HG03521 (cell line): ENCODE measurements around the gene CMTM2.
"Not testable (repeated sequence)": the region's sequence is repeated elsewhere in the genome, so short reads cannot be mapped to it uniquely, and the experiment has no call there.

Experiments used
- ATAC-seq: cut with Tn5 transposase; IDR thresholded peaks from one replicate; pipeline ENCODE4 v1.9.1; 2021; ENCODE audit warnings: mild to moderate bottlenecking, moderate library complexity; ENCODE audit not compliant: unreplicated experiment

CMTM2 gene

DNA sequence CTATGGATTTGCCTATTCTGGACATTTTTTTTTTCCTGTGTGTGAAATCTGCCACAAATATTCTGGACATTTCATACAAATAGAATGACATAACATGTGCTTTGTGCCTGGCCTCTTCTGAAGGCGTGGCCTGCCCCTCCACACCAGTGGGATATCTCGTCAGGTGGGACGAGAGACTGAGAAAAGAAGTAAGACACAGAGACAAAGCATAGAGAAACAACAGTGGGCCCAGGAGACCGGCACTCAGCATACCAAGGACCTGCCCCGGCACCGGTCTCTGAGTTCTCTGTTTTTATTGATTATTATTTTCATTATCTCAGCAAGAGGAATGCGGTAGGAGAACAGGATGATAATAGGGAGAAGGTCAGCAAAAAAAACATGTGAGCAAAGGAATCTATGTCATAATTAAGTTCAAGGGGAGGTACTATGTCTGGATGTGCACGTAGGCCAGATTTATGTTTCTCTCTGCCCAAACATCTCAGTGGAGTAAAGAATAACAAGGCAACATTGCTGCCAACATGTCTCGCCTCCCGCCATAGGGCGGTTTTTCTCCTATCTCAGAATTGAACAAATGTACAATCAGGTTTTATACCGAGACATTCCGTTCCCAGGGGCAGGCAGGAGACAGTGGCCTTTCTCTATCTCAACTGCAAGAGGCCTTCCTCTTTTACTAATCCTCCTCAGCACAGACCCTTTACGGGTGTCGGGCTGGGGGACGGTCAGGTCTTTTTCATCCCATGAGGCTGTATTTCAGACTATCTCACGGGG lies 48.5 kb downstream of the CMTM2 start:
- not testable (repeated sequence) for ATAC-seq

DNA sequence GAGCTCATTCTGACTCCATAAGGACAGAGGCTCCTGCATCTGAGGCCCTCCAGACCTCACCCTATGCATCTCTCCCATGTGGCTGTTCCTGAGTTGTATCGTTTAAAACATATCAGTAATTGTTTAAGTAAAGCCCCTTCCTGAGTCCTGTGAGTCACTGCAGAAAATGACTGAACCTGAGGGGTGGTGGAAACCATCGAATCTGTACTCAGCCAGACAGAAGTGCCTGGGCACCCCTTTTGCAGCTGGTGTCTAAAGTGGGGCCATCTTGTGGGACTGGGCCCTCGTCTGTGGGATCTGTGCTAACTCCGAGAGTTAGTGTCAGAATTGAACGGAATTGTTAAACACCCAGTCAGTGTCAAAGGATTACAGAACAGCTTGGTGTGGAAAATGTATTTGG lies 50.6 kb downstream of the CMTM2 start:
- ATAC-seq = no peak

DNA sequence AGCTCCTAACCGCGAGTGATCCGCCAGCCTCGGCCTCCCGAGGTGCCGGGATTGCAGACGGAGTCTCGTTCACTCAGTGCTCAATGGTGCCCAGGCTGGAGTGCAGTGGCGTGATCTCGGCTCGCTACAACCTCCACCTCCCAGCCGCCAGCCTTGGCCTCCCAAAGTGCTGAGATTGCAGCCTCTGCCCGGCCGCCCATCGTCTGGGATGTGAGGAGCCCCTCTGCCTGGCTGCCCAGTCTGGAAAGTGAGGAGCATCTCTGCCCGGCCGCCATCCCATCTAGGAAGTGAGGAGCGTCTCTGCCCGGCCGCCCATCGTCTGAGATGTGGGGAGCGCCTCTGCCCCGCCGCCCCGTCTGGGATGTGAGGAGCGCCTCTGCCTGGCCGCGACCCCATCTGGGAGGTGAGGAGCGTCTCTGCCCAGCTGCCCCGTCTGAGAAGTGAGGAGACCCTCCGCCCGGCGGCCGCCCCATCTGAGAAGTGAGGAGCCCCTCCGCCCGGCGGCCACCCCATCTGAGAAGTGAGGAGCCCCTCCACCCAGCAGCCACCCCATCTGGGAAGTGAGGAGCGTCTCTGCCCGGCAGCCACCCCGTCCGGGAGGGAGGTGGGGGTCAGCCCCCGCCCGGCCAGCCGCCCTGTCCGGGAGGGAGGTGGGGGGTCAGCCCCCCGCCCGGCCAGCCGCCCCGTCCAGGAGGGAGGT lies 51.4 kb downstream of the CMTM2 start:
- not testable (repeated sequence) for ATAC-seq

DNA sequence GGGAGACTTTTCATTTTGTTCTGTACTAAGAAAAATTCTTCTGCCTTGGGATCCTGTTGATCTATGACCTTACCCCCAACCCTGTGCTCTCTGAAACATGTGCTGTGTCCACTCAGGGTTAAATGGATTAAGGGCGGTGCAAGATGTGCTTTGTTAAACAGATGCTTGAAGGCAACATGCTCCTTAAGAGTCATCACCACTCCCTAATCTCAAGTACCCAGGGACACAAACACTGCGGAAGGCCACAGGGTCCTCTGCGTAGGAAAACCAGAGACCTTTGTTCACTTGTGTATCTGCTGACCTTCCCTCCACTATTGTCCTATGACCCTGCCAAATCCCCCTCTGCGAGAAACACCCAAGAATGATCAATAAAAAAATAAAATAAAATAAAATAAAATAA lies 52.3 kb downstream of the CMTM2 start:
- not testable (repeated sequence) for ATAC-seq

GRCh38 chr16:66634527-66635196 lies 55.4 kb downstream of the CMTM2 start:
- ATAC-seq = no peak

DNA sequence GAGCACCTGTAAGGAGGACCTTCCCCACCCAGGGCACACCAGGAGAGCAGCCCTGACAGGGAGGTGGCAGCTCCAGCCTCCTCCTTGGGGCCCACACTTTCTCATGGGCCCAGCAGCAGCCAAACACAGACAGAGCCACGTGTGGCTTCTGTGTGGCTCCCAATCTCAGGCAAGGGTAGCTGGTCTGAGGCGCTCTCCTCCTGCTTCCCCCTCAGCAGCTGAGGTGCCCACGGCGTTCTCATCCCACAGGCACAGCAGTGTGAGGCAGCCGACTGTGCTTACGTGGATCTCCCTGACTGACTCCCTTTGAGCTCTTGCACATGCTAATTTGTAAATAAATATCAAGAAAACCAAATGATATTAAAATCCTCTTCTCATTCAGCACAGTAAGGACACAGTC lies 56.1 kb downstream of the CMTM2 start:
- no peak for ATAC-seq

DNA sequence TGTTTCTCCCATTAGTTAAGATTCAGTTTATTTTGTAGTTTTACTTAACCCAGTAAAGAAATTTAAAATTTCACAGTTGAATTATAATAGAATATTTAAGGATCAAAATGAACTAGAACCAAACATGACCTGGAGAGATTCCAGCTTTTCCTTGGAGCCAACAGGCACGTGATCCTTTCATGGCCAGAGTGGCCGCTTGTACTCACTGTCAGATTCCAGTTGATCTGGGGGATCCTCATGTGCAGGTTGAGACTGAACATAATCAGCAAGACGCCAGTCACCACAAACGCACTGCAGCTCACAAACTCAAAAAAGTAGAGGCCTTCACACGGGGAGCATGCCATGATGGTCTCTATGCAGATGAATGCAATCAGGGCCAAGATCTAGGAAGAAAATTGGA lies 56.9 kb downstream of the CMTM2 start:
- no peak for ATAC-seq

GRCh38 chr16:66637806-66638205 lies 58.5 kb downstream of the CMTM2 start:
- no peak for ATAC-seq
